ENCODE measurements around the gene MBD4. TPM values are rescaled to one million over a fixed set of nuclear protein-coding genes. Genes with fewer than 3 reads are reported as not detected.
A peak's percentile ranks its signal among the peaks of the same experiment; 100 is the strongest.
"Not testable (repeated sequence)": the region's sequence is repeated elsewhere in the genome, so short reads cannot be mapped to it uniquely, and the experiment has no call there.

Gene MBD4
- total RNA-seq, 4 donors from 2014 or later: 22.9 to 35.2 (median 28.6) TPM

DNA sequence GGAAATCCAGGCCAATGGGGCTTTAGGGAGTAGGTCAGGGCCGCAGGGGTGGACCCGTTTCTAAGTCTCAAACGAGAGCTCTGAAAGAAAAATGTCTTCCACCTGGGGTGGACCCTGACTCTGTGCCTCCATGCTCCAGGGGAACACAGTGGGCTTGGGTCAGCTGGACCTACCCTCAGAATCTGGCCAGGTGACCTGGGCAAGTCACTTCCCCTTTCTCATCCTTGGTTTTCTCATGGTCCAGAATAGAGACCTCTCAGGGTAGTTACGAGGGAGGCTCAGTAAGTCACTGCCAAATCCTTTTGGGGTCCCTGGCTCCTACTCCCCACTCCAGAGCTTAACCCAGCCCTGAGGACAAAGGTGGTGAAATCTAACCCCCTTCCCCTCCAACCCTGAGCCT is 37.1 kb downstream of the MBD4 start:
- TF ChIP-seq, protein P1, sequence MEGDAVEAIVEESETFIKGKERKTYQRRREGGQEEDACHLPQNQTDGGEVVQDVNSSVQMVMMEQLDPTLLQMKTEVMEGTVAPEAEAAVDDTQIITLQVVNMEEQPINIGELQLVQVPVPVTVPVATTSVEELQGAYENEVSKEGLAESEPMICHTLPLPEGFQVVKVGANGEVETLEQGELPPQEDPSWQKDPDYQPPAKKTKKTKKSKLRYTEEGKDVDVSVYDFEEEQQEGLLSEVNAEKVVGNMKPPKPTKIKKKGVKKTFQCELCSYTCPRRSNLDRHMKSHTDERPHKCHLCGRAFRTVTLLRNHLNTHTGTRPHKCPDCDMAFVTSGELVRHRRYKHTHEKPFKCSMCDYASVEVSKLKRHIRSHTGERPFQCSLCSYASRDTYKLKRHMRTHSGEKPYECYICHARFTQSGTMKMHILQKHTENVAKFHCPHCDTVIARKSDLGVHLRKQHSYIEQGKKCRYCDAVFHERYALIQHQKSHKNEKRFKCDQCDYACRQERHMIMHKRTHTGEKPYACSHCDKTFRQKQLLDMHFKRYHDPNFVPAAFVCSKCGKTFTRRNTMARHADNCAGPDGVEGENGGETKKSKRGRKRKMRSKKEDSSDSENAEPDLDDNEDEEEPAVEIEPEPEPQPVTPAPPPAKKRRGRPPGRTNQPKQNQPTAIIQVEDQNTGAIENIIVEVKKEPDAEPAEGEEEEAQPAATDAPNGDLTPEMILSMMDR (IDR thresholded peaks at IDR 0.05): no peak
- TF ChIP-seq POLR2A (IDR thresholded peaks at IDR 0.05): no peak
- H3K36me3 ChIP-seq: no peaks in the 10 kb centered on the region
- no peak overlapping the region for H3K27ac ChIP-seq
- DNase-seq: no peak
- H3K4me3 ChIP-seq (replicated peaks in 1 of 3): no peak overlapping the region
- peaks cover 7 to 13% of the 10 kb centered on the region in 2 donors for H3K4me1 ChIP-seq
- no peaks in the 10 kb centered on the region for H3K27me3 ChIP-seq
- WGBS, 2 donors: 89 to 98% methylated on average over 4 of the region's 4 CpGs
- H3K9me3 ChIP-seq: no peaks in the 10 kb centered on the region
- intact Hi-C loops (cut with DNase I): no loop called here

DNA sequence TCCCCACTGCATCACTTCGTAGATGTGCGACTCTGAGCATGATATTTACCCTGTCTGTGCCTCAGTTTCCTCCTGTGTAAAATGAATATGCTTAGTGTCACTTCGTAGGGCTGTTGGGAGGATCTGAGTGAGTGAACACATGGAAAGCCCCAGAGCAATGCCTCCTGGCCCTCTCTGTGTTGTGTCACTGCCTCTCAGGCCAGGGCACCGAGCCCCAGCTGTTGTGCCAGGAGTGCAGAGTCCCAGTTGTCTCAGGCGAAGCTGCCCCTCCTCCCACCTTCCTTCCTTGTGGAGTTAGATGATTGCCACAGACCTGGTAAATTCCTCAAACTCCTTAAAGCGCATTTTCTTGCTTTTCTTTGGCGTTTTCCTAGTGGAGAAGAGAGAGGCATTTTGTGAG is 37.5 kb downstream of the MBD4 start:
- intact Hi-C loops (cut with DNase I): no loop called here
- no peak overlapping the region for H3K4me3 ChIP-seq (replicated peaks in 1 of 3)
- H3K36me3 ChIP-seq: no peaks in the 10 kb centered on the region
- H3K9me3 ChIP-seq: no peaks in the 10 kb centered on the region
- no peak for TF ChIP-seq POLR2A (IDR thresholded peaks at IDR 0.05)
- TF ChIP-seq, protein P1 (IDR thresholded peaks at IDR 0.05): no peak
- DNase-seq: no peak
- 90 to 94% methylated on average over 7 of the region's 7 CpGs for WGBS, 2 donors
- H3K4me1 ChIP-seq: peaks cover 7 to 13% of the 10 kb centered on the region in 2 donors
- no peak overlapping the region for H3K27ac ChIP-seq
- no peaks in the 10 kb centered on the region for H3K27me3 ChIP-seq

DNA sequence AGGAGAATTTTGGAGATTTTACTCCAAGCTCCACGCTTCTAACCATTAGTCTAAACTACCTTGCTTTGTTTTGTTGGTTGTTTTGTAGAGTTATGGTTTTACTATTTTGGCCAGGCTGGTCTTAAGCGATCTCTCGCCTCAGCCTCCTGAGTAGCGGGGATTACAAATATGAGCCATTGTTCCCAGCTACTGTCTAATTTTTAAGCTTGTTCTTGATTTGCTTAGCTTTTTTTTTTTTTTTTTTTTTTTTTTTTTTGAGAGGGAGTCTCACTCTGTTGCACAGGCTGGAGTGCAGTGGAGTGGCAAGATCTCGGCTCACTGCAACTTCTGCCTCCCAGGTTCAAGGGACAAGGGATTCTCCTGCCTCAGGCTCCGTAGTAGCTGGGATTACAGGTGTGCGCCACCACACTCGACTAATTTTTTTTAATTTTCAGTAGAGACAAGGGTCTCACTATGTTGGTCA is 39.8 kb downstream of the MBD4 start:
- DNase-seq: peak; percentile 18 to 27
- no peak for TF ChIP-seq POLR2A (IDR thresholded peaks at IDR 0.05)
- TF ChIP-seq, protein P1 (IDR thresholded peaks at IDR 0.05): peak in 1 of 6 experiments; percentile 23
- intact Hi-C loops (cut with DNase I): no loop called here
- H3K36me3 ChIP-seq: no peaks in the 10 kb centered on the region
- H3K9me3 ChIP-seq: no peaks in the 10 kb centered on the region
- 52 to 54% methylated on average over 8 of the region's 8 CpGs for WGBS, 2 donors
- peak overlapping the region; percentile 93 to 97 (median 95) for H3K27ac ChIP-seq
- peak overlapping the region in 1 of 3 donors; percentile 73 for H3K4me3 ChIP-seq (replicated peaks in 1 of 3)
- H3K27me3 ChIP-seq: no peaks in the 10 kb centered on the region
- peaks cover 7 to 13% of the 10 kb centered on the region in 2 donors for H3K4me1 ChIP-seq

DNA sequence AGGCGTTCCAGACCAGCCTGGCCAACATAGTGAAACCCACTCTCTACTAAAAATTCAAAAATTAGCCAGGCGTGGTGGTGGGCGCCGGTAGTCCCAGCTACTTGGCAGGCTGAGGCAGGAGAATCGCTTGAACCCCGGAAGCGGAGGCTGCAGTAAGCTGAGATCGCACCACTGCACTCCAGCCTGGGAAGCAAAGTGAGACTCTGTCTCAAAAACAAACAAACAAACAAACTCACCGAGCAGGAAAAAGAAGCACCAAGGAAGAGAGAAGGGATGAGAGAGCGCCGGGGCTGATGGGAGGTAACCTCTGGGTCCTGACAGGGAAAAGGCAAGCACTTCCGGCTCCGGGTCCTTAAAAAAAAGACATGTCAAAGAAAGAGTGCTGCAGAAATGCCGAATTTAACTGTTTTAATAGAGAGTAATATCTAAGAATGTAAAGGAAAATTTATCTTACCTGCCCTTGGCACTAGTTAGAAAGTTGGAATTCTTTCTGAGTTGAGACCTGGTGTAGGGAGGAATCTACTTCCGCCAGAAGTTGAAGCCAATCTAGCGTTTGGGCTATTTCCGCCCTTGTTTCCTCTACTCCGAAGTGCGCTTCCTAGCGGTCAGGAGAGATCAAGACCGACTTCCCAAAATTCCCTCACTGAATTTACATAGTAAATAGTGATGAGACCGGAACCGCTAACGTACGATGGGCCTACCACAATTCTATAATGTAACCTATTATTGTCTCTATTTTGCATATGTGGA is 40.4 kb downstream of the MBD4 start:
- no peaks in the 10 kb centered on the region for H3K9me3 ChIP-seq
- peak in 1 of 2 donors; percentile 46 for TF ChIP-seq POLR2A (IDR thresholded peaks at IDR 0.05)
- TF ChIP-seq, protein P1 (IDR thresholded peaks at IDR 0.05): peak; percentile 48 to 90 (median 84)
- intact Hi-C loops (cut with DNase I): no loop called here
- no peaks in the 10 kb centered on the region for H3K27me3 ChIP-seq
- no peaks in the 10 kb centered on the region for H3K36me3 ChIP-seq
- WGBS, 2 donors: 1% methylated on average over 25 of the region's 25 CpGs
- H3K4me3 ChIP-seq (replicated peaks in 1 of 3): peak overlapping the region; percentile 68 to 81 (median 73)
- DNase-seq: peak; percentile 74 to 83
- peaks cover 7 to 13% of the 10 kb centered on the region in 2 donors for H3K4me1 ChIP-seq
- H3K27ac ChIP-seq: peak overlapping the region; percentile 93 to 97 (median 95)

DNA sequence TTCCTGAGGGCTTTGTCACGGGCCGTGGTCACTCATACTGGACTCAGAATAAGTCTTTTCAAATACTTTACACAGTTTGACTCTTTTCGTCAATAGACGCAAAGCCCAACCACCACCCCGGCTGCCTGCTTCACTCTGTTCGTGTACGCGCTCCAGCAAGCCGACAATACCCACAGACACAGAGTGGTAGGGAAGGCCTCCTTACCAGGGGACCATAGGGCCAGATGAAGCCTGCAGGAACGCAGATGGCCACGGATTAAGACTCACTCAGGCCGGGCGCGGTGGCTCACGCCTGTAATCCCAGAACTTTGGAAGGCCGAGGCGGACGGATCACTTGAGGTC is 41.0 kb downstream of the MBD4 start:
- H3K9me3 ChIP-seq: no peaks in the 10 kb centered on the region
- intact Hi-C loops (cut with DNase I): no loop called here
- H3K36me3 ChIP-seq: no peaks in the 10 kb centered on the region
- WGBS, 2 donors: 1% methylated on average over 14 to 18 of the region's 18 CpGs
- peak overlapping the region; percentile 68 to 81 (median 73) for H3K4me3 ChIP-seq (replicated peaks in 1 of 3)
- no peaks in the 10 kb centered on the region for H3K27me3 ChIP-seq
- peaks cover 7 to 13% of the 10 kb centered on the region in 2 donors for H3K4me1 ChIP-seq
- peak overlapping the region; percentile 93 to 97 (median 95) for H3K27ac ChIP-seq
- TF ChIP-seq POLR2A (IDR thresholded peaks at IDR 0.05): no peak
- TF ChIP-seq, protein P1 (IDR thresholded peaks at IDR 0.05): no peak
- DNase-seq: peak; percentile 20 to 28

DNA sequence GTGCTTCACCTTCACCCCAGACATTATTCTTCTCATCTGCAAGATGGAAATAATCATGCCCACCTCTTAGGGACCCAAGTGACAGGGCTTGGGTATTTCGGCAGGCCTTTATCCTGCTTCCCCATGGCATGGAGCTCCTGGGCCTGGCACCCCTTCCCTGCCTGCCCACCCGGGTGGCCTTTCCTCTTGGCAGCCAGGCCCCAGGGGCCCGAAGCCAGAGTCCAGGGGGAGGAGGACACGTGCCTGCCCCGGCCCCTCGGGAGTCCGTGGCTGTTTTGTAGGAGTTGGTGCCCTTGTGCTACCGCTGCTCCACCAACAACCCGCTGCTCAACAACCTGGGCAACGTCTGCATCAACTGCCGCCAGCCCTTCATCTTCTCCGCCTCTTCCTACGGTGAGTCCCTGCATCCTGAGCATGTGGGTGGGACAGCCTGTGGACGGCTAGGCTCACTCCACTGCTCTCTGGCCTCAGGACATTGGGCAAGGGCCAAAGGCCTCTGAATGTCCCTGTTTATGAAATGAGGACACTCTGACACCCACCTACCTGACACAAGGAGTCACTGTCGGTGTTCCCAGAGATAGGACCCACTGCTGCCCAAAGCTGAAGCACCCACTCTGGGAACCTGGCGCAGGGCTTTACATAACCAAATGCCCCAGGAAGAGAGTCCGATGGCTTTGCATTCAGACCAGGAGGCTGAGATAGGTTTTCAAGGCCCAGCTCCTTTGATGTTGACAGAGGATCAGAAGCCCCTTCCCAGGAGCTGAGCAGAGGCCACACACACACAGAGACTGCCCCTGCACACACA is 45.8 kb downstream of the MBD4 start:
- H3K9me3 ChIP-seq; DNase-seq; H3K27me3 ChIP-seq; H3K27ac ChIP-seq; H3K4me3 ChIP-seq (replicated peaks in 1 of 3); intact Hi-C loops (cut with DNase I): not testable (repeated sequence)
- 84 to 94% methylated on average over 7 to 10 of the region's 17 CpGs for WGBS, 2 donors
- Histone ChIP-seq H3K36me3 (peaks cover 5 to 21% of the 10 kb centered on the region in 2 donors), H3K4me1 (peaks cover 14 to 18% of the 10 kb centered on the region in 2 donors)

Data from thyroid gland (tissue), 4 donors.